HG03521 (cell line): Measurements from ENCODE around the gene SPATA32.
"Not testable (repeated sequence)": the region's sequence is repeated elsewhere in the genome, so short reads cannot be mapped to it uniquely, and the experiment has no call there.

Experiments
- ATAC-seq: cut with Tn5 transposase; IDR thresholded peaks from one replicate; pipeline ENCODE4 v1.9.1; 2021; ENCODE audit warnings: mild to moderate bottlenecking, moderate library complexity; ENCODE audit not compliant: unreplicated experiment

SPATA32 gene

GRCh38 chr17:45273551-45273957 is 11.7 kb upstream of the SPATA32 start:
- no peak for ATAC-seq

- no peak for ATAC-seq
Measured at GRCh38 chr17:45271603-45272002, 9.7 kb upstream of the SPATA32 start.

- no peak for ATAC-seq
Measured at GRCh38 chr17:45270828-45271418, 9.0 kb upstream of the SPATA32 start.

GRCh38 chr17:45269912-45270311 is 8.0 kb upstream of the SPATA32 start:
- no peak for ATAC-seq

- ATAC-seq = no peak
Measured at GRCh38 chr17:45267436-45268055, 5.7 kb upstream of the SPATA32 start.

- no peak for ATAC-seq
Measured at GRCh38 chr17:45266372-45266926, 4.6 kb upstream of the SPATA32 start.

GRCh38 chr17:45265821-45266220 is 3.9 kb upstream of the SPATA32 start:
- no peak for ATAC-seq

GRCh38 chr17:45264988-45265387 is 3.1 kb upstream of the SPATA32 start:
- ATAC-seq = no peak

- no peak for ATAC-seq
Measured at GRCh38 chr17:45264430-45264829, 2.5 kb upstream of the SPATA32 start.

GRCh38 chr17:45263477-45263860 is 1.6 kb upstream of the SPATA32 start:
- no peak for ATAC-seq

- no peak for ATAC-seq
Measured at GRCh38 chr17:45262516-45263476, 902 bp upstream of the SPATA32 start.

GRCh38 chr17:45260204-45260783 is 1.6 kb downstream of the SPATA32 start:
- no peak for ATAC-seq

GRCh38 chr17:45258981-45259380 is 2.9 kb downstream of the SPATA32 start:
- no peak for ATAC-seq

GRCh38 chr17:45257115-45257514 is 4.8 kb downstream of the SPATA32 start:
- ATAC-seq = no peak

GRCh38 chr17:45256114-45256966 is 5.6 kb downstream of the SPATA32 start:
- no peak for ATAC-seq

- ATAC-seq = no peak
Measured at GRCh38 chr17:45255358-45255757, 6.5 kb downstream of the SPATA32 start.

- ATAC-seq = no peak
Measured at GRCh38 chr17:45253879-45254278, 8.0 kb downstream of the SPATA32 start.

- not testable (repeated sequence) for ATAC-seq
Measured at GRCh38 chr17:45253237-45253636, 8.7 kb downstream of the SPATA32 start.

- no peak for ATAC-seq
Measured at GRCh38 chr17:45251931-45252330, 10.0 kb downstream of the SPATA32 start.
